Measurements from ENCODE around the gene PLEKHG1.

PLEKHG1 gene

GRCh38 chr6:150640556-150641209, 41.0 kb downstream of the PLEKHG1 start:
- DNase-seq (ENCODE audit: low spot score), result no peak

- no peak for DNase-seq (ENCODE audit: low spot score)
These were observed 41.9 kb downstream of the PLEKHG1 start for GRCh38 chr6:150641398-150642139.

GRCh38 chr6:150646228-150646627, 46.5 kb downstream of the PLEKHG1 start:
- no peak for DNase-seq (ENCODE audit: low spot score)

- DNase-seq (ENCODE audit: low spot score), result no peak
These were observed 47.4 kb downstream of the PLEKHG1 start for GRCh38 chr6:150647051-150647450.

Measured in left forelimb (tissue), 1 donor.